Measurements from ENCODE around the gene THRB. TPM values are rescaled to one million over a fixed set of nuclear protein-coding genes. Genes with fewer than 3 reads are reported as not detected.

Gene THRB
- total RNA-seq, 1 experiment from 2014 or later, result 2.8 TPM

DNA sequence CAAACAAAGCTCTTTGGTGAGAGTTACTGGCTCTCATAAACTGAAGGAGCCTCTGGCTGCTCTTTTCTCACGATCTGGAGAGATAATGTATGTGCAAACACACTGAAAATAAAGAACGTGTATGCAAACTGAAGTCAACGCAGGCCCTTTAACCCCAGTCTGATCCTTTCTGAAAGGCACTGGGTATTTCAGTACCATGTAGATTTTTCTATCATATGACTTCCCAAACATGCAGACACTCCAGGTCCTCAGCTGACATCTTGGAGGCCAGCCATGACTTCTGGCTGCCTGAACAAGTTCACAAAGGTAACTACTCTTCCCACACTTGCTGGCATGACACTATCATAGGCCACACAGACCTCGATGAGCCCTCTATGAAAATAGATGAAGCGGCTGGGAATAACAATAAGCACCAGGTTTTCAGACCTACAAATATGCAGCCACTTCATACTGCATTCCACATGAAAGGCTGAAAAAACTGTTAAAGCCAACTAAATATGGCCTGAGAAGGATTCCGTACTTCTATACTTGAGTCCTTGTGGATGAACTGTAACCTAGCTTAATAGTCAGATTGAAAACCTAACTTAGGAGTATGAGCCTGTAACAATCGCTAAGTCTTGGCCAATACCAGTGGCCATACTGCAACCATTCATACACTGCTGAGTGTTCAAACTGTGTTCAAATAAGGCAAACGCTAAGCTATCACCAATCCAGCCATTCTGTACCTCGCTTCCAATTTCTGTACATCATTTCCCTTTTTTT, 121.3 kb downstream of the THRB start:
- DNase-seq (ENCODE audit: low read depth), result no peak
- in situ Hi-C loops (cut with HindIII; ENCODE audit: low pct_unique_long_range_greater_than_20kb, low sequenced_read_pairs), result no loop called here

DNA sequence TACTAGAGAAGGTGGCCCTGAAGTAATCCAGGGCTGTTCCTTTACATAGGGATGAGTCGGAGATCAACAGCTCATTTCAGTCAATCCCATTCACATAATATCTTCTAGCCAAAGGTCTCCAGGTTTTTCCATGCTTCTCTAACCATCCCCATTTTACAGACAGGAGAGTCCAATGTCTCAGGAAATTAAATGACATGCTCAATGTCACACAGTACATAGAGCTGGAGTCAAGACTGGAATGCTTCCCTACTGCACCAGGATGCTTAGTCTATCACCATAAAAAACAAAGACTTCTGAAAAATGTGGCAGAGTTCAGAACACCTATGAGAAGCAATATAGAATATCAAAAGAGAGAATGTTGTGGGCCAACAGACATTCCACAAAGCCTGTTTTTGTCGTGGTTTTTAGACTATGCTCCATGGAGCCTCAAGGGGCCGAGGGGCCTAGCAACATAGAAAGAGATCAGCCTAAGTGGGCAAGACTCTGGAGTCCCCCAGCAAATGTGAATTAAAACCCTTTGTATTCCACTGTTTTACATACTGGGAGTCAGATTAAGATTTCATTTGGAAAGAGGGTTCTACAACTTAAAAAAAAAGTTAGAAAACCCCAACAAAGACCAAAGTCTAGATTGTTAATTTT, 122.0 kb downstream of the THRB start:
- in situ Hi-C loops (cut with HindIII; ENCODE audit: low pct_unique_long_range_greater_than_20kb, low sequenced_read_pairs), result no loop called here
- no peak for DNase-seq (ENCODE audit: low read depth)

DNA sequence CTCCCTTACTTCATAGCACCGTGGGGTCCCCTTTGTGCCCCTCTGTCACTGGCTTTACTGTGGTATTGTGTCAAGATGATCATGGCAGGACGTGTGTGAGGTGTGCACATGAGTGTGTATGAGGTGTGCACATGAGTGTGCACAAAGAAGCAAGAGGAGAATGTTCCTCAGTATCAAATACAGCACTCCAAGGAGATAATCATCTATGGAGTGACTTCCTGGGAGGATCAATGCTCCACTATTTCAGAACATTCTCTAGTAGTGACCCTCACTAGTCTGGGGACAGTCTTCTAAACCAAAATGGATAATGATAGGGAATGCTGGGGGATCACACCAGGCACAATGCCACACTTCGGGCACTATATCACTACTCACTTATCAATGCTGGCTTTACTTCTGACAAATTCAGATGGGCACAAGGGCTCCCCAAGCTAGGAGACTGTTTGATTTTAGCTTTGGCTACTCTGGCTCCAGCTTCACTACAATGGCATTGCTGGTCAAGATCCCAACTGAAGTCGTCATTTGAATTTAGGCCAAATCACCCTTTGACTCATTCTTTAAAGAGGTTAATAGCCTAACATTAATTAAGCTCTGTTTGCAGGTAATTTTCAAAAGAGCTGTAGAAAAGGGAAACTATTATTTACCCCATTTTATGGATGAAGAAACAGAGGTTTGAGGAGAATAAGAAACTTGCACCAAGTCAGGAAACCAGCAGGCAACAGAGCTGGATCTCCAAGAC, 124.1 kb downstream of the THRB start:
- no peak for DNase-seq (ENCODE audit: low read depth)
- in situ Hi-C loops (cut with HindIII; ENCODE audit: low pct_unique_long_range_greater_than_20kb, low sequenced_read_pairs), result no loop called here

DNA sequence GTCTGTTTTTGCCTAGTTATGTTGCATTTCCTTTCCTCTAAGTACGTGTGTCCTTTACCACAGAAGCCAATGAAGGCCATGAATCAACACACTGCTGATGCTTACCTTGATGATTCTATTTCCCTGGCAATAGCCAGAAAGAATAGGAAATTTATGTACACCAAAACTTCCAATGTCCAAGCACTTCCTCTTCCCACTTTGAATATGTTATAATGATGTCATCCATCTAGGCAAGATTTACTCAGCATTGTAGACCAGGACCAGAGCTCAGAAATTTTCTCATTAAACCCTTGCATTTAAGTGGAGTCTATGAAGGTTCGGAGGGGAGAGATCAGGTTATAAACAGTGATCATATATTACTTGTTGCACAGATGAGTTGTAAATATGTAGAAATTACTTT, 126.0 kb downstream of the THRB start:
- in situ Hi-C loops (cut with HindIII; ENCODE audit: low pct_unique_long_range_greater_than_20kb, low sequenced_read_pairs), result no loop called here
- no peak for DNase-seq (ENCODE audit: low read depth)

DNA sequence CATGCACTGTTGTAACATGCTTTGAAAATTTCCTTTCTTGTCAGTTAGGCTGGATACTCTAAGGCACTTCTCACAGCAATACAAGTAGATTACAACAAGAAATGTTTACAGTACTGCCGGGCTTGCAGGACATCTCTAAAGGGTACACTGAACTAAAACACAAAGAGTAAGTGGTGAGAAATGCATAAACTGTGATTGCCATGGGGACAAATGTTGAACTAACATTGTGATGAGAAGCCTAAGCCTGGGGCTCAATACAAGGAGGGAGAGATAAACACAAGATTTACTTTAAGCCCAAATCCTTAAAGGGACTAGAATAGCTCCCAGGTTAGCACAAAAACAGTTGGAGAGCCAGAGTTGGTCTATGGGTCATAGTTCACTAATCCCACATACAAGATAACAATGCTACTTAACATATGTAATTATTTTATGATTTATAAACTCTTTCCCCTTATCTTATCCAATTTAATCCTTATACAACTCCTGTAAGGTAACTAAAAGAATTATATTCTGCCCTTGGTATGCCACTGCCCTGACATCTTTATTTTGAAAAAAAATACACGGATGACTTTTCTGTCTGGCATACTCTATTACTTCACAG, 126.9 kb downstream of the THRB start:
- in situ Hi-C loops (cut with HindIII; ENCODE audit: low pct_unique_long_range_greater_than_20kb, low sequenced_read_pairs), result no loop called here
- DNase-seq (ENCODE audit: low read depth), result no peak

DNA sequence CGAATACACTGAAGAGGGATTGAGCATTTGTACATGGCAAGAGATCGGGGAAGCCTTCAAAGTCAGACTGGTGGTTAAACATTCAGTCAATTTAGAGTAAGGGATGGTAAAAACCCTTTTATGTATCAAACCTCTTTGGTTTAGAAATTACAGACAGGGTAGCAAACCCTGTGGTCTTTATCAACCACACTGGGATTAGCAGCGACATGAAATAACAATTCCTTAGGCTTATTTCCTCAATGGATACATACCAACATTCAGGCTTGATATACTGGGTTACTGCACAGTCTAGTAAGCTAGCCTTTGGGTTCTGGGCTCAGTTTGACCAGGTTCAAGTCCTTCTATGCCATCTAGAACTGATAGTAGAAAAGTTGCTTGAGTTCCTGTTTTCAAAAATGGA, 127.4 kb downstream of the THRB start:
- in situ Hi-C loops (cut with HindIII; ENCODE audit: low pct_unique_long_range_greater_than_20kb, low sequenced_read_pairs), result no loop called here
- DNase-seq (ENCODE audit: low read depth), result no peak

DNA sequence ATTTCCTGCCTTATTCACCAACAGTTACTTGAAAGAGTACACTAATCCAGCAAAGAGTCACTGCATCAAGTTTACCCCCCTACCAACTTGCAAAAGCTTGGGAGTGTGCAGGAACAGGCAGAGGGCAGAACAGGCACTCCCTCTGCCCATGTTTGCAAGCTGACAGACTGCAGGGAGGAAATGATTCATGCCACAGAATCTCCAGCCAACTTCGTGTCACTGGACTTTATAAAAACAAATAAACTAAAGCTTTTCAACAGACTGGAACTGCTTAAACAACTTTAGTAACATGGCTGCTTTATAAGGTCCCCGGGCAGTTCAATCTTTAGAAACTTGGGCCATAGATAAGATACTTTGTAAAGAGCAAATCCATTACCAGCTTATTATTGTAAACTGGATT, 129.5 kb downstream of the THRB start:
- DNase-seq (ENCODE audit: low read depth), result peak; percentile 88
- in situ Hi-C loops (cut with HindIII; ENCODE audit: low pct_unique_long_range_greater_than_20kb, low sequenced_read_pairs), result no loop called here

DNA sequence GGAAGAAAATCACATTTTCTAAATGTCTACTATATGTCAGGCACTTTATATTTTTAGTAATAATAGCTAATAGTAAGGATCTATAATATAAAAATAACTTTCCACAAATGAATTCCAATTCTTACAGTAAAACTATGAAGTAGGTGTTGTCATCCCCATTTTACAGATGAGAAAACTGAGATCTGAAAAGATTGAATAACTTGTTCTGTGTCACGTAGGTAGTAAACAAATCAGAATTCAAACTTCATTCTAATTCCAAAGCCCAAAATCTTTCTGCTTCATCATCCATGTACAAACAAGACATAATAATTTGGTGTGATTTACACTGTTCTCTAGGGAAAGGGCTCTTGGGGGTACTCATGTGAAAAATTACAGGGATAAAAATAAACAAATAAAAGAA, 130.3 kb downstream of the THRB start:
- in situ Hi-C loops (cut with HindIII; ENCODE audit: low pct_unique_long_range_greater_than_20kb, low sequenced_read_pairs), result no loop called here
- DNase-seq (ENCODE audit: low read depth), result no peak

DNA sequence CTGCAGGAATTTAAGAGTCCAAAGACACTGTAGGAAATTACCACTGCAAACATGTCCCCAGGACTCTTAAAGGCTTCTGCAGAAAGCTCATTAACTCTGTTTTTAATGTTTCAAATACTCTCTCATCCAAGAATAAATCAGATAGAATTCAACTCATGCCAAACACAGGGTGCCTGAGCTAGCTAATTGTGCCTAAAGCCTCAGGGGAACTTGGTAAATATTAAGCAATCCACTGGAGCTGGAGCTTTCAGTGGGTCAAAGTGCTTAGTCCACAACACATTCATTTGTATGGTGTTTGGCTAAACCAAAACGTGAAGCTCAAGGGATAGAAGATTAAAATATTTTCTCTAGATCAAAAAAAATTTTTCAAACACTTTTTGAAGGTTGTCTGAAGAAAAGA, 131.4 kb downstream of the THRB start:
- in situ Hi-C loops (cut with HindIII; ENCODE audit: low pct_unique_long_range_greater_than_20kb, low sequenced_read_pairs), result no loop called here
- peak; percentile 24 for DNase-seq (ENCODE audit: low read depth)

DNA sequence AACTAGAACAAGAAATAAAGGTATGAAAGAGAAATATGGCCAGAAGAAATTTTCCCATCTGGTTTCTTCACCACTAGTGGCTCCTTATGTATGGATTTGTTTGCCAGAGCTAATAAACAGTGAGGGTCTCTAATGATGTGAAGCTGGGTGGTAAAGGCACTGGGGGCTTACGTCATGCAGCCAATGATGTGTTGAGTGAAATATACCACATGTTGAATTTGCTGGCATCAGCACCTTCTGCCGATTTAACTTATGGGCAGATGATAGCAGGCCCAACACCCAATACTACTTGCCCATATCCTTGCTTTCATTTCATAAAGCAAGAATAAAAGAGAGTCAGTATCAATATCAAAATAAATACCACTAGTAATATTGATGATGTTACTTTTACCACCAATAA, 133.0 kb downstream of the THRB start:
- no peak for DNase-seq (ENCODE audit: low read depth)
- in situ Hi-C loops (cut with HindIII; ENCODE audit: low pct_unique_long_range_greater_than_20kb, low sequenced_read_pairs), result no loop called here

DNA sequence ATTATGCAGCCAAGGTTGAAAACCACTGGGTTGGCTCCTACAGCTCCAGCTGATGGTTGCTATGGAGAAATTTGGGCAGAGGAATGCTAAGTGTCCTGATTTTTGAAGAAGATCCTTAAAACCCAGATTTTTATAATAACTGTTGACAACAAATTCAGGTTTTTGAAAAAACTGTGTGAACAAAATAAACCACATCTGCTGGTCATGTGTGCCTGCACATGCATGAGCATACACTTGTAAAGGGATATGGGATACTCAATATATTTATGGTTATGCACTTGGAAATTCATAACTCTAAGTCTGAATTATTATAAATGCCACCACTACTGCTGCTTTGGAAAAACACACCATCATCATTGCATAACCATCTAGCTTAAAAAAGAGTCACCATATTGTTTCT, 133.7 kb downstream of the THRB start:
- in situ Hi-C loops (cut with HindIII; ENCODE audit: low pct_unique_long_range_greater_than_20kb, low sequenced_read_pairs), result no loop called here
- DNase-seq (ENCODE audit: low read depth), result no peak

DNA sequence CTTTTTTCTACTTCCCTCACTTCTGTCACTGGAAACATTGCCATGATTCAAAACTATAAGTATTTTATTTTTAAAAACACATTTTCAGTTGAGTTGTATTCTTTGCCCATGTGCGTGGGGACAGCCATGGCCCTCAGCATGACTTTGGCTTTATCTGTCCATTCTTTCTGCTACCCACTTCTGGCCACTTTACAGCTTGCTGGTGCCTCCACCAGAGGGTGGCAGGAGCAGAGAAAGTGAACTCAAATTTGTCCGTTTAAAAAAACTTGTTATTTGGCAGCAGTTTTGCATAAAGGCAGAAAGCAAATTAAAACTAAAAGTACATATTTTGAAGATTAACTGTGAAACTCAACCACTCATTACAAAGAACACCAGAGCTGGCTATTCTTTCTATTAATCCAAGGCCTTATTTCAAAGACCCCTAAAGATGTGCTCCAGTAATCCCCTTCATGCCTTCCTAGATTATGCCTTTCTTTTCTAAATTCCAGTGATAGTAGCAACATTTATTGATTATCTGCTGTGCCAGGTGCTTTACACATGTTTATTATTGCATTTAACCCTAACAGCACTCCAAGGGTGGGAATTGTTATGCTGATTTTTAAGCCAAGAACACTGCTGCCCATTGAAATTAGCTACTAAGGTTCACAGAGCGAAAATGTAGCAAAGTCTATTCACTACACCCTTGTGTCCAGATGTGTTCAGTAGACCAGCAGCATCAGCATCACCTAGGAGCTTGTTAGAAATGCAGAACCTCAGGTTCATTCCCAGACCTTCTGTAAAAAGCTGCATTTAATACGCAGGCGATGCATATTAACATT, 134.8 kb downstream of the THRB start:
- in situ Hi-C loops (cut with HindIII; ENCODE audit: low pct_unique_long_range_greater_than_20kb, low sequenced_read_pairs), result no loop called here
- DNase-seq (ENCODE audit: low read depth), result no peak

DNA sequence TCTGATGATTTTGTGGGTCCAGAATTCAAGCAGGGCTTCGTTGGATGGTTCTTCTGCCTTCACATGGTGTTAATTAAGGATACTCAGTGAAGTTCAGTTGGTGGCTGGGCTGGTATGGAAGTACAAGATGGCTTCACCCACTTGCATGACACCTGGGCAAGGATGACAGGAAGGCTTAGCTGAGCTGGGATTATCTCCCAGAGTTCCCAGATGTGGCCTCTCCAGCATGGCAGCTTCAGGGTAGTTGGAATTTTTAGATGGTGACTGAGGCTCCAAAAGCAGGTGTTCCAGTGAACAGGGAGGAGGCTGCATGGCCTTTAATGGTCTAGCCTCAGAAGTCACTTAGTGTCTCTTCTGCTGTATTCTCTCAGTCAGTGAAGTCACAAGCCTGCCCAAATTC, 135.5 kb downstream of the THRB start:
- no peak for DNase-seq (ENCODE audit: low read depth)
- in situ Hi-C loops (cut with HindIII; ENCODE audit: low pct_unique_long_range_greater_than_20kb, low sequenced_read_pairs), result no loop called here

DNA sequence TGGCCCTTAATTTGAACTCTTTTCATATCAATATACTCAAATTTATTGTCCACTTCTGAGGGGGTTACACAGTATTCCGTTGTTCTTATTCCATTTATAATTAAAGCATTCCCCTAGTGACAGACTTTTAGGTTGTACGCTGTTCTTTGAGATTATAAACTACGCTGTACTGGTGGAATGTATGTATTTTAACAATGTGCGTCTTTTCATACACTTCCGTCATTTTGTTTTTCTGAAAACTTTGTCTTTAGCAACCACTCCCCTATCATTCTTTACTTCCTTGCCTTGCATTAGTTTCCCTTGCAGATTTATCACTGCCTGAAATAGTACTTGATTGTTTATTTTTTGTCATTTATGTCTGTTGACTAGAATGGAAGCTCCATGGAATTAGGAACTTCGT, 137.0 kb downstream of the THRB start:
- no peak for DNase-seq (ENCODE audit: low read depth)
- in situ Hi-C loops (cut with HindIII; ENCODE audit: low pct_unique_long_range_greater_than_20kb, low sequenced_read_pairs), result no loop called here

DNA sequence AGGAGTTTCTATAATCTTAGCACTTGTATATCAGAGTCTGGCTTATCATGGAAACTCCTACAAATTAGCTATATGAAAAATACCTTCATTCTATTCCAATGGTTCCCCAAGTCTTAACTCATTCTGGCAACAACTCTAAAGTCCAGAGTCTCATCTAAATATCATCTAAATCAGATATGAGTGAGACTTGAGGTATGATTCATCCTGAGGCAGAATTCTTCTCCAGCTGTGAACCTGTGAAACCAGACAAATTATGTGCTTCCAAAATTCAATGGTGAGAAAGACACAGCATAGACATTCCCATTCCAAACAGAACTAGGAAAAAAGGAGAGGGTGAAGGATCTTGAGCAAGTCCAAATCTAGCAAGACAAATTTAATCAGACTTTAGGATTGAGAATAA, 138.8 kb downstream of the THRB start:
- in situ Hi-C loops (cut with HindIII; ENCODE audit: low pct_unique_long_range_greater_than_20kb, low sequenced_read_pairs), result no loop called here
- no peak for DNase-seq (ENCODE audit: low read depth)

DNA sequence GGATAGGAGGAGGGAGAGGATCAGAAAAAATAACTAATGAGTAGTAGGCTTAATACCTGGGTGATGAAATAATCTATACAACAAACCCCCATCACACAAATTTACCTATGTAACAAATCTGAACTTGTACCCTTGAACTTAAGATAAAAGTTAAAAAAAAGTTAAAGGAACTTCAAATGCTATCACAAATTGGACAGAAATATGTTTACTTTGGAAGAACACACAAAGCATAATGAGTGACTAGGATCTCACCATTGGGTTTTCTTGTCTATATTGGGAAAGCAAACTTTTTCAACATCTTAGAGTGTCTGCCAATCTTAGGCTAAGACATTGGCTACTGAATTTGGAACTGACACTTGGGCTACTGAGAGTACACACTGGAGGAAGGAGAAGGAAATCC, 140.4 kb downstream of the THRB start:
- DNase-seq (ENCODE audit: low read depth), result no peak

DNA sequence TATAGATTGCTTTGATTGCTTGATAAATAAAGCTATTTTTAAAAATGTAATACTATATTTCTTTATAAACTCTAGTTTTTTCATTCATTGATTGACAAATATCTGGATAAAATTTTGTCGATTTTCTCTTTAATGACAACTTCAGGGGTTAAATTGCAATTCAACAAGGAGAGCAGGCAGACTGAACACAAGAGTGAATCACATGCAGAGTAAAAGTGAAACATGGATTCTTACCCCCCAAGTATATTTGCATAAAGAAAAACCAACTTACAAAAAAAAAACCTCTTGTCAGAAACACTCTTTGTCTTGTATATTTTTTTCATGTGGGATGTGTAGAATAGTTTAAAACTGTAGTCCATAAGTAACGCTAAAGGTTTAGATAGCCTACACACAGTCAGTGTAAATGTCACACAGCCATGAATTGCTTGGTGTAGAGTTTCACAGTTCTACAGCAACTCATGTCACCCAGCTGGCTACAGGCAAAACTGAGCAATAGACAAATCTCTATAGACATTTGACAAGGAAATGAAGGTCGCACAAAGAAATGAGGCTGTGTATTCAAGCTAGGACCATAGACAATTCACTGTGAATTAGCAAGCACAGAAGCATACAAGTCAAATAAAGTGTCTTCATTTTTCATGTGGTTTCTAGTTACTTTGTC, 141.6 kb downstream of the THRB start:
- in situ Hi-C loops (cut with HindIII; ENCODE audit: low pct_unique_long_range_greater_than_20kb, low sequenced_read_pairs), result no loop called here
- DNase-seq (ENCODE audit: low read depth), result no peak

More for the DNA sequence above, 140.4 kb downstream of the THRB start:
- in situ Hi-C loops (cut with HindIII; ENCODE audit: low pct_unique_long_range_greater_than_20kb, low sequenced_read_pairs), result no loop called here
